CD14-positive monocyte (primary cell): ENCODE measurements around the gene IL6R. TPM values are rescaled to one million over a fixed set of nuclear protein-coding genes. Genes with fewer than 3 reads are reported as not detected.

Experiments used
- DNase-seq, 3 donors: peaks; one replicate each; pipeline ENCODE4 v3.0.0-alpha.2; 2011 to 2022
- H2AFZ ChIP-seq: 2 replicates; pipeline ENCODE4 v1.6.0; 2012; ENCODE audit warnings: mild to moderate bottlenecking, low read depth, low read length, inconsistent platforms; ENCODE audit not compliant: insufficient read depth, poor library complexity, severe bottlenecking
- H3K27ac ChIP-seq, 2 donors: 1 replicate in 1 of 2; 2 replicates in 1 of 2; pipeline ENCODE4 v1.5.1; 2012 to 2013; ENCODE audit warnings: low read length in 2 of 2, control low read depth in 1 of 2, inconsistent platforms in 1 of 2, low read depth in 1 of 2, mild to moderate bottlenecking in 1 of 2
- H3K27me3 ChIP-seq, 2 donors: one replicate each; pipeline versions ENCODE4 v1.6.0 to v1.6.1; 2011 to 2013; ENCODE audit warnings: low read length in 2 of 2; ENCODE audit not compliant: control insufficient read depth in 2 of 2, insufficient read depth in 2 of 2
- H3K36me3 ChIP-seq, 2 donors: replicated peaks in 1 of 2; 1 replicate in 1 of 2; 2 replicates in 1 of 2; pipeline versions ENCODE4 v1.5.1 to v1.6.1; 2012 to 2013; ENCODE audit warnings: low read length in 2 of 2, control low read depth in 1 of 2, inconsistent platforms in 1 of 2, mild to moderate bottlenecking in 1 of 2; ENCODE audit not compliant: insufficient read depth in 2 of 2, control insufficient read depth in 1 of 2
- H3K4me1 ChIP-seq, 2 donors: 1 replicate in 1 of 2; 2 replicates in 1 of 2; pipeline versions ENCODE4 v1.5.1 to v1.6.1; 2012 to 2013; ENCODE audit warnings: low read length in 2 of 2, control low read depth in 1 of 2, inconsistent platforms in 1 of 2, mild to moderate bottlenecking in 1 of 2, moderate library complexity in 1 of 2; ENCODE audit not compliant: insufficient read depth in 2 of 2, control insufficient read depth in 1 of 2
- H3K4me2 ChIP-seq: replicated peaks from 2 replicates; pipeline ENCODE3; 2012; ENCODE audit warnings: low read length, moderate library complexity, mild to moderate bottlenecking; ENCODE audit not compliant: poor library complexity, severe bottlenecking; ENCODE audit errors: extremely low read depth
- H3K4me3 ChIP-seq, 3 experiments: fragments of 200-600 bp in 1 of 3; sonication (generic) in 1 of 3; replicated peaks in 1 of 3; 1 replicate in 2 of 3; 2 replicates in 1 of 3; pipeline ENCODE4 v1.5.1; 2011 to 2013; ENCODE audit warnings: low read length in 3 of 3, mild to moderate bottlenecking in 3 of 3, control low read depth in 2 of 3, low read depth in 2 of 3, inconsistent platforms in 1 of 3, moderate library complexity in 1 of 3
- H3K79me2 ChIP-seq: 2 replicates; pipeline ENCODE4 v1.6.0; 2012; ENCODE audit warnings: mild to moderate bottlenecking, control low read depth, inconsistent platforms, low read length, moderate library complexity; ENCODE audit not compliant: insufficient read depth
- H3K9ac ChIP-seq: 2 replicates; pipeline ENCODE4 v1.6.0; 2017; ENCODE audit warnings: low read length, mild to moderate bottlenecking; ENCODE audit not compliant: insufficient read depth, poor library complexity, severe bottlenecking
- H3K9me3 ChIP-seq, 2 donors: replicated peaks in 1 of 2; 1 replicate in 1 of 2; 2 replicates in 1 of 2; pipeline versions ENCODE4 v1.5.1 to v1.6.1; 2012 to 2013; ENCODE audit warnings: low read length in 2 of 2, control low read depth in 1 of 2; ENCODE audit not compliant: control insufficient read depth in 1 of 2, insufficient read depth in 1 of 2
- H4K20me1 ChIP-seq: 2 replicates; pipeline ENCODE4 v1.6.0; 2012; ENCODE audit warnings: mild to moderate bottlenecking, low read length, control low read depth, moderate library complexity; ENCODE audit not compliant: insufficient read depth
- H3K27ac Mint-ChIP-seq, 7 donors: one replicate each; pipeline ENCODE4 v1.8.0; 2020; ENCODE audit warnings: mild to moderate bottlenecking in 7 of 7, mixed read lengths in 7 of 7, moderate library complexity in 6 of 7, inconsistent platforms in 2 of 7
- H3K27me3 Mint-ChIP-seq, 3 donors: one replicate each; pipeline ENCODE4 v1.8.0; 2021 to 2022; ENCODE audit warnings: low read depth in 3 of 3, mild to moderate bottlenecking in 3 of 3, mixed read lengths in 3 of 3, moderate library complexity in 3 of 3, inconsistent platforms in 1 of 3
- H3K36me3 Mint-ChIP-seq, 2 donors: one replicate each; pipeline ENCODE4 v1.8.0; 2020; ENCODE audit warnings: mixed read lengths in 2 of 2, inconsistent platforms in 1 of 2, mild to moderate bottlenecking in 1 of 2
- H3K4me1 Mint-ChIP-seq: one replicate; pipeline ENCODE4 v1.8.0; 2020; ENCODE audit warnings: mild to moderate bottlenecking, mixed read lengths
- H3K4me3 Mint-ChIP-seq, 2 donors: one replicate each; pipeline ENCODE4 v1.8.0; 2020; ENCODE audit warnings: mild to moderate bottlenecking in 2 of 2, mixed read lengths in 2 of 2, moderate library complexity in 1 of 2
- H3K9me3 Mint-ChIP-seq, 7 donors: one replicate each; pipeline ENCODE4 v1.8.0; 2020 to 2022; ENCODE audit warnings: mixed read lengths in 7 of 7, mild to moderate bottlenecking in 6 of 7, moderate library complexity in 6 of 7, inconsistent platforms in 2 of 7
- WGBS: methylation state at CpG from one replicate; pipeline ENCODE4 v1.1.5; 2013; ENCODE audit warnings: missing lambda C conversion rate; ENCODE audit not compliant: insufficient coverage; 5-methylcytosine and 5-hydroxymethylcytosine counted together
- intact Hi-C, 2 donors: fragments of 100-400 bp; cut with micrococcal nuclease; formaldehyde crosslinking; loops; one replicate each; pipeline versions ENCODE4 v1.15.0 to v1.15.1; 2023
- polyA plus RNA-seq, 3 donors: library from polyadenylated mRNA; depleted of rRNA in 1 of 3; unstranded in 2 of 3; stranded (reverse) in 1 of 3; fragments of 300-500 nt in 2 of 3; fragments of >200 nt in 1 of 3; fragmentation: Illumina TruSeq in 2 of 3; gene quantifications; 1 replicate in 2 of 3; 2 replicates in 1 of 3; pipeline ENCODE4 v1.2.3, GENCODE V29; 2012 to 2021
- TF ChIP-seq, protein P1 (sequence below): fragments of 200-600 bp; IDR thresholded peaks from one replicate; pipeline ENCODE4 v1.8.0; 2022; ENCODE audit warnings: antibody characterized with exemption, mild to moderate bottlenecking

IL6R gene
- polyA plus RNA-seq, 3 donors = 56.4 to 81.7 (median 62.1) TPM

DNA sequence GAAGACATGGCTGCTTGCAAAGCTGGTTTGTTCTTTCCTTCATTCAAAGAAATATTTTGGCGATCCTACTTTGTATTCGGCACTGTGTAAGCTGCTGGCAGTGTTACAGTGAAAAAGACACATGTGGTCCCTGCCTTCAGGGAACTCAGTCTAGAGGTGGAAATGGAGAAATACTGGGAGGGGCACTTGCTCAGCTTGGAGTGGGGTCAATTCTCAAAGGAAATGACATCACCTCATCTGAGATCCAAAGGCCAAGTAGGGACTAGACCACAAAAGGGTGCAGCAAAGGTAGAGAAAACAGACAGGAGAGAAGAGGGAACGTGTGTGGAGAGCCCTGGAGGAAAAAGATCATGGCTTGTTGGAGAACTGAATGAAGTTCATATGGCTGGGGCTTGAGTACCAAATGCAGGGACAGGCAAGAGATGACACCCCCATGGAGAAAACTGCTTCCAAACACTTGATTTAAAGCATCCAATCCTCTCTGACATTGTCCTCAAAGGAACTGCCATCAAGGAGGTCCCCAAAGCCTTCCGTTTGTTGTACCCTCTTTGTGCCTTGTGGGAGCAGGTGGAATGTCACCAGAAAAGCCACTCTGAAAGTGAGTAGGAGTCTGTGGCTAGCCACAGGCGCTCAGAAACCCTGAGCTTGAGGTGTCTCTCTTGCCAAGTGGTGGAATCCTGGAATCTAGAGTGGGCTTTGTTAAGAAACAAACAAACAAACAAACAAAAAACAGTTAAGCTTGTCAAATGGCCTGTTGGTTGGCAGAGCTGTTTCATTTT lies 48.6 kb downstream of the IL6R start:
- H4K20me1 ChIP-seq = peaks cover 33% of the 10 kb centered on the region
- H3K9me3 ChIP-seq = no peaks in the 10 kb centered on the region
- Mint-ChIP-seq H3K9me3 (peaks cover 0 to 2% (median 0%) of the 10 kb centered on the region in 7 donors), H3K27me3 (peaks cover 0 to 2% (median 0%) of the 10 kb centered on the region in 3 donors), H3K4me3 (peak overlapping the region; percentile 65 to 78), H3K4me1 (peaks cover 56% of the 10 kb centered on the region), H3K27ac (peak overlapping the region; percentile 95 to 99 (median 98)), H3K36me3 (peaks cover 73 to 86% of the 10 kb centered on the region in 2 donors)
- 13% methylated on average over 2 of the region's 5 CpGs for WGBS
- no peak overlapping the region for H2AFZ ChIP-seq
- H3K36me3 ChIP-seq = peaks cover 50 to 69% of the 10 kb centered on the region in 2 donors
- DNase-seq = peak; percentile 58 to 73 (median 69)
- peaks cover 58 to 64% of the 10 kb centered on the region in 2 donors for H3K4me1 ChIP-seq
- peaks cover 57% of the 10 kb centered on the region for H3K79me2 ChIP-seq
- peak overlapping the region; percentile 38 for H3K4me2 ChIP-seq
- H3K9ac ChIP-seq = peak overlapping the region; percentile 44
- peak overlapping the region in 1 of 3 experiments; percentile 46 for H3K4me3 ChIP-seq
- no peaks in the 10 kb centered on the region for H3K27me3 ChIP-seq
- TF ChIP-seq, protein P1, sequence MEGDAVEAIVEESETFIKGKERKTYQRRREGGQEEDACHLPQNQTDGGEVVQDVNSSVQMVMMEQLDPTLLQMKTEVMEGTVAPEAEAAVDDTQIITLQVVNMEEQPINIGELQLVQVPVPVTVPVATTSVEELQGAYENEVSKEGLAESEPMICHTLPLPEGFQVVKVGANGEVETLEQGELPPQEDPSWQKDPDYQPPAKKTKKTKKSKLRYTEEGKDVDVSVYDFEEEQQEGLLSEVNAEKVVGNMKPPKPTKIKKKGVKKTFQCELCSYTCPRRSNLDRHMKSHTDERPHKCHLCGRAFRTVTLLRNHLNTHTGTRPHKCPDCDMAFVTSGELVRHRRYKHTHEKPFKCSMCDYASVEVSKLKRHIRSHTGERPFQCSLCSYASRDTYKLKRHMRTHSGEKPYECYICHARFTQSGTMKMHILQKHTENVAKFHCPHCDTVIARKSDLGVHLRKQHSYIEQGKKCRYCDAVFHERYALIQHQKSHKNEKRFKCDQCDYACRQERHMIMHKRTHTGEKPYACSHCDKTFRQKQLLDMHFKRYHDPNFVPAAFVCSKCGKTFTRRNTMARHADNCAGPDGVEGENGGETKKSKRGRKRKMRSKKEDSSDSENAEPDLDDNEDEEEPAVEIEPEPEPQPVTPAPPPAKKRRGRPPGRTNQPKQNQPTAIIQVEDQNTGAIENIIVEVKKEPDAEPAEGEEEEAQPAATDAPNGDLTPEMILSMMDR = no peak
- intact Hi-C loops = loop anchor here in 1 of 2 donors (2.0 kb wide), 1 partner anchor 13 kb away; no protein-coding TSS in a partner anchor
- H3K27ac ChIP-seq = peak overlapping the region; percentile 87 to 91

DNA sequence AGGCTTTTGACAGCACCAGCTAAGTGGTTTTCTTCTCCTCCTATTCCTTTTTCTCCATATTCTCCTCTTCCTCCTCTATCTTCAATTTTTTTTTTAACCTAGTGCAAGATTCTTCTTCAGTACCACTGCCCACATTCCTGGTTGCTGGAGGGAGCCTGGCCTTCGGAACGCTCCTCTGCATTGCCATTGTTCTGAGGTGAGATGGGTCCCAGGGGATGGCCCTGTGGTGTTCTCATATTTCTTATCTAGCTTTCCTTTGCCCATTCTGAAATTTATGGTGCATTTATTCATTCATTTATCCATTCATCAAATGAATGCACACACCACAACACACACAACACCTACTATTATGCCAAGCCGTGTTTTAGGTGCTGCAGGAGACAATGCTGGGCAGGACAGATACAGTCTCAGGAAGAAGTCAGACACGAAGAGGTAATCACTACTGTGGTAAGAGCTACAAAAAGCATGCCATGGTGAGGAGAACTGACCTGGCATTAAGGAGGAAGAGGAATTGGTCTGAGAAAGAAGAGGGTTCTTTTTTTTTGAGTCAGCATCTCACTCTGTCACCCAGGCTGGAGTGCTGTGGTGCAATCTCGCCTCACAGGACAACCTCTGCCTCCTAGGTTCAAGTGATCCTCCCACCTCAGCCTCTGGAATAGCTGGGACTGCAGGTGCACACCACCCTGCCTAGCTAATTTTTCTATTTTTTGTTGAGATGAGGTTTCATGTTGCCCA lies 49.4 kb downstream of the IL6R start:
- peak overlapping the region; percentile 38 for H3K4me2 ChIP-seq
- peaks cover 58 to 64% of the 10 kb centered on the region in 2 donors for H3K4me1 ChIP-seq
- H3K36me3 ChIP-seq = peaks cover 51 to 71% of the 10 kb centered on the region in 2 donors
- H3K27me3 Mint-ChIP-seq = peaks cover 0 to 2% (median 0%) of the 10 kb centered on the region in 3 donors
- H3K9ac ChIP-seq = peak overlapping the region; percentile 44
- DNase-seq = peak; percentile 67 to 84 (median 79)
- H2AFZ ChIP-seq = no peak overlapping the region
- H3K4me3 Mint-ChIP-seq = peak overlapping the region; percentile 39 to 65
- intact Hi-C loops = loop anchor here in 1 of 2 donors (5.0 kb wide), 1 partner anchor 47 kb away; the partner anchor contains the start of gene IL6R
- H3K27ac ChIP-seq = peak overlapping the region; percentile 87 to 91
- peak overlapping the region in 1 of 3 experiments; percentile 46 for H3K4me3 ChIP-seq
- peaks cover 0 to 2% (median 0%) of the 10 kb centered on the region in 7 donors for H3K9me3 Mint-ChIP-seq
- peaks cover 75 to 89% of the 10 kb centered on the region in 2 donors for H3K36me3 Mint-ChIP-seq
- peaks cover 56% of the 10 kb centered on the region for H3K4me1 Mint-ChIP-seq
- TF ChIP-seq, protein P1 = no peak
- H3K9me3 ChIP-seq = no peaks in the 10 kb centered on the region
- H3K27ac Mint-ChIP-seq = peak overlapping the region; percentile 95 to 99 (median 98)
- no peaks in the 10 kb centered on the region for H3K27me3 ChIP-seq
- peaks cover 60% of the 10 kb centered on the region for H3K79me2 ChIP-seq
- 50% methylated on average over 2 of the region's 5 CpGs for WGBS
- peaks cover 29% of the 10 kb centered on the region for H4K20me1 ChIP-seq
